ENCODE data around the gene SCG5. TPM values are rescaled to one million over a fixed set of nuclear protein-coding genes. Genes with fewer than 3 reads are reported as not detected.

The SCG5 gene
- total RNA-seq, 1 donor from 2014 or later: 0.65 TPM

DNA sequence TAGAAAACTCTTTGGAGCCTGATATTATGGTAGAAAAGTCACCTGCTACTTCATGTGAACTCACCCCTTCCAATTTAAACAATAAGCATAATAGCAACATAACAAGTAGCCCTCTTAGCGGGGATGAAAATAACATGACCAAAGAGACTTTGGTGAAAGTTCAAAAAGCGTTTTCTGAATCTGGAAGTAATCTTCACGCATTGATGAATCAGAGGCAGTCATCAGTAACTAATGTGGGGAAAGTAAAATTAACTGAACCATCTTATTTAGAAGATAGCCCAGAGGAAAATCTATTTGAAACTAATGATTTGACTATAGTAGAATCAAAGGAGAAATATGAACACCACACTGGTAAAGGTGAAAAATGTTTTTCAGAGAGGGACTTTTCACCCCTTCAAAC lies 5.1 kb upstream of the SCG5 start:
- Histone ChIP-seq H3K27me3 (ENCODE audit: low read depth) (no peaks in the 10 kb centered on the region), H3K4me1 (no peaks in the 10 kb centered on the region), H3K4me3 (no peak overlapping the region), H3K36me3 (no peaks in the 10 kb centered on the region), H3K9me3 (no peaks in the 10 kb centered on the region), H3K27ac (no peak overlapping the region)
- no peak for ATAC-seq
- DNase-seq: no peak
- TF ChIP-seq, protein P1, sequence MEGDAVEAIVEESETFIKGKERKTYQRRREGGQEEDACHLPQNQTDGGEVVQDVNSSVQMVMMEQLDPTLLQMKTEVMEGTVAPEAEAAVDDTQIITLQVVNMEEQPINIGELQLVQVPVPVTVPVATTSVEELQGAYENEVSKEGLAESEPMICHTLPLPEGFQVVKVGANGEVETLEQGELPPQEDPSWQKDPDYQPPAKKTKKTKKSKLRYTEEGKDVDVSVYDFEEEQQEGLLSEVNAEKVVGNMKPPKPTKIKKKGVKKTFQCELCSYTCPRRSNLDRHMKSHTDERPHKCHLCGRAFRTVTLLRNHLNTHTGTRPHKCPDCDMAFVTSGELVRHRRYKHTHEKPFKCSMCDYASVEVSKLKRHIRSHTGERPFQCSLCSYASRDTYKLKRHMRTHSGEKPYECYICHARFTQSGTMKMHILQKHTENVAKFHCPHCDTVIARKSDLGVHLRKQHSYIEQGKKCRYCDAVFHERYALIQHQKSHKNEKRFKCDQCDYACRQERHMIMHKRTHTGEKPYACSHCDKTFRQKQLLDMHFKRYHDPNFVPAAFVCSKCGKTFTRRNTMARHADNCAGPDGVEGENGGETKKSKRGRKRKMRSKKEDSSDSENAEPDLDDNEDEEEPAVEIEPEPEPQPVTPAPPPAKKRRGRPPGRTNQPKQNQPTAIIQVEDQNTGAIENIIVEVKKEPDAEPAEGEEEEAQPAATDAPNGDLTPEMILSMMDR (IDR thresholded peaks at IDR 0.05): no peak
- intact Hi-C loops (cut with DNase I): no loop called here

DNA sequence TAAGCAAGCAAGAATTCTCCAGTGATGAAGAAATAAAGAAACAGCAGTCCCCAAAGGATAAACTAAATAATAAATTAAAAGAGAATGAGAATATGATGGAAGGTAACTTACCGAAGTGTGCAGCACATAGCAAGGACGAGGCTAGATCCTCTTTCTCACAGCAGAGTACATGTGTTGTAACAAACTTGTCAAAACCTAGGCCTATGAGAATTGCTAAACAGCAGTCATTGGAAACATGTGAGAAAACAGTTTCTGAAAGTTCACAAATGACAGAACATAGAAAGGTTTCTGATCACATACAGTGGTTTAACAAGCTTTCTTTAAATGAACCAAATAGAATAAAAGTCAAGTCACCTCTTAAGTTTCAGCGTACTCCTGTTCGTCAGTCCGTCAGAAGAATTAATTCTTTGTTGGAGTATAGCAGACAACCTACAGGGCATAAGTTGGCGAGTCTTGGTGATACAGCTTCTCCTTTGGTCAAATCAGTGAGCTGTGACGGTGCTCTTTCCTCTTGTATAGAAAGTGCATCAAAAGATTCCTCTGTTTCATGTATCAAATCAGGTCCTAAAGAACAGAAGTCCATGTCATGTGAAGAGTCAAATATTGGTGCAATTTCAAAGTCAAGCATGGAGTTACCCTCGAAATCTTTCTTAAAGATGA lies 4.5 kb upstream of the SCG5 start:
- DNase-seq: no peak
- intact Hi-C loops (cut with DNase I): no loop called here
- Histone ChIP-seq H3K9me3 (no peaks in the 10 kb centered on the region), H3K4me1 (no peaks in the 10 kb centered on the region), H3K27me3 (ENCODE audit: low read depth) (no peaks in the 10 kb centered on the region), H3K4me3 (no peak overlapping the region), H3K27ac (no peak overlapping the region), H3K36me3 (no peaks in the 10 kb centered on the region)
- TF ChIP-seq, protein P1 (IDR thresholded peaks at IDR 0.05): no peak
- ATAC-seq: no peak

DNA sequence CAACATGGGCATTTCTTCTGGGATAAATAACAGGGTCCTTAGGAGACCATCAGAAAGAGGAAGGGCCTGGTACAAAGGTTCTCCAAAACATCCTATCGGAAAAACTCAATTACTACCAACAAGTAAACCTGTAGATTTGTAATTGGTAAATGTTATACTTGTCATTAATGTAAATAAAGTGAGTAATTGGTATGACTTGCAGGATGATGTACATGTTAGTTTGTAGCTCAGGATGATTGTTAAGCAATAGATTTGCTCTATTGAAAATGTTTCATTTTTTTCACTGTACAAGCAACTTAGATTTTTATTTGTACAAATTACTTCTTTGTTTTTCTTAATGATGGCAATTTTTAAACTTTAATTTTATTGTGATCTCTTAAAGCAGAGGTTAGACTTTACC lies 3.8 kb upstream of the SCG5 start:
- ATAC-seq: no peak
- H3K36me3 ChIP-seq: no peaks in the 10 kb centered on the region
- DNase-seq: no peak
- no peaks in the 10 kb centered on the region for H3K27me3 ChIP-seq (ENCODE audit: low read depth)
- H3K4me3 ChIP-seq: no peak overlapping the region
- no peak overlapping the region for H3K27ac ChIP-seq
- no peaks in the 10 kb centered on the region for H3K9me3 ChIP-seq
- no peaks in the 10 kb centered on the region for H3K4me1 ChIP-seq
- TF ChIP-seq, protein P1 (IDR thresholded peaks at IDR 0.05): no peak
- intact Hi-C loops (cut with DNase I): no loop called here

DNA sequence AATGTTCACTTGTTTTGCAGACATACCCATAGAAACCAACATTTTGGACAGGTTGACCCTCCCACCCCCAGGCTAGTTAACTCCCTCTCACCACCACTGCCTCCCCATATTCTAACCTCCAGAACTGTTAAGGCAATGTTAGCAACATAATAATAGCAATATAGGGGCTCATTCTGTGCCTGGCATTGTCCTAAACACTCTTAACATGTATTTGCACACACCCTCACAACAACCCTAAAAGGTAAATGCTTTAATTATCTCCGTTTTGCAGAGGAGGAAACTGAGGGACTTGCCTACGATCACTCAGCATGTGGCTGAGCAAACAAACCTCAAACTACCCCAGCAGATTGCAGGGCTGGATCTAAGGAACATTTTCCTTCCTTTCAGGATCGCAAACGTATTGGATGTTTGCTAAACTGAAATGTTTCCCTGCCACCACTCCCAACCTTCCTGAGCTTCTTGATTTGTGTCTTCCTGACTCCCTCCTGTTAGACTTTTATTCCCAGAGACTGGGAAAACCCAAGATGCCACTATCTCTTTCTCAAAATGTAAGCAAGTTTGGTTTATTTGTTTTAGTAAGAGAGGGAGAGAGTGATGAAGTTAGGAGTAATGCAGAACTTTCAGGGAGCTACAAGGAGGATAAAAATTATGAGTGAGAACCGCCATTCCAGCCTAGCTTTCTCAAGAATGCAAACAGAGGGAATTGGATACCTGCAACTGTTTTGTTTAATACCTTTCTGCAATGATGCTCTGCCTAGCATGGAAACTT lies 1.3 kb downstream of the SCG5 start:
- Histone ChIP-seq H3K4me3 (no peak overlapping the region), H3K27ac (no peak overlapping the region), H3K36me3 (no peaks in the 10 kb centered on the region), H3K4me1 (no peaks in the 10 kb centered on the region), H3K27me3 (ENCODE audit: low read depth) (no peaks in the 10 kb centered on the region), H3K9me3 (no peaks in the 10 kb centered on the region)
- DNase-seq (no peak), ATAC-seq (no peak)
- TF ChIP-seq, protein P1 (IDR thresholded peaks at IDR 0.05): no peak
- intact Hi-C loops (cut with DNase I): no loop called here

DNA sequence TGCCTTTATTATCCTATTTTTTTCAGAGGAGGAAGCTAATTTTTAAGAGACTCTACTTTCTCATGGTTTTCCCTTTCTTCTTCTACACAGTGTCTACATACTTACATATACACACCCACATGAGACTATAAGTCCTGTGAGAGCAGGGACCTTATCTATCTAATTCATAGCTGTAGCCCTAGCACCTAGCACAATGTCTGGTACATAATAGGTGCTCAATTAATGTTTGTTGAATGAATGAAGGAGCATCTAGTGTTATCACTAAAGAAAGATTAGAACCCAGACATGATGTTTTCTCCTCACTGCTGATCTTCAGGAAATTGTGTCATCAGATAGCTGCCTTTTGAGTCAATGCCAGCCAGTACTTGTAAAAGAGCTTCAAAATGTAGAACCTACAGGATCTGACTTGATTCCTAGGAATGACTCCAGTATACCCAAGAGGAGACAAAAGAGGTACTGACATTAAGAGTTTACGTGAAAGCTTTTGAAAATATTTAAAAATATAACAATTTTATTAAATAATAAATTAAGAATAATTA lies 2.5 kb downstream of the SCG5 start:
- H3K4me1 ChIP-seq: no peaks in the 10 kb centered on the region
- intact Hi-C loops (cut with DNase I): no loop called here
- DNase-seq (no peak), ATAC-seq (no peak)
- no peaks in the 10 kb centered on the region for H3K36me3 ChIP-seq
- TF ChIP-seq, protein P1 (IDR thresholded peaks at IDR 0.05): no peak
- H3K9me3 ChIP-seq: no peaks in the 10 kb centered on the region
- no peak overlapping the region for H3K4me3 ChIP-seq
- H3K27me3 ChIP-seq (ENCODE audit: low read depth): no peaks in the 10 kb centered on the region
- no peak overlapping the region for H3K27ac ChIP-seq
